WTC11 (cell line): ENCODE results near the gene SLN.

Source experiments
- CTCF ChIP-seq: fragments of 200-600 bp; IDR thresholded peaks from 2 replicates; pipeline ENCODE4 v1.8.0; 2022; ENCODE audit warnings: antibody characterized with exemption
- MAX ChIP-seq: sonication (generic); formaldehyde crosslinking; IDR thresholded peaks from 2 replicates; pipeline ENCODE4 v1.8.0; 2022; ENCODE audit warnings: mild to moderate bottlenecking, missing genetic modification reagents

GRCh38 chr11:107751082-107751481 is 39.2 kb upstream of the SLN start:
- no peak for TF ChIP-seq CTCF
- TF ChIP-seq MAX (CRISPR knock-in tag) = no peak
